NCI-H1694 (cell line): ENCODE data around the gene KLK6.

ENCODE experiments used
- DNase-seq: peaks from one replicate; lab custom pipeline; 2025; lab: John Stamatoyannopoulos, UW

The KLK6 gene

GRCh38 chr19:50910722-50911121 is 58.7 kb downstream of the KLK6 start:
- DNase-seq = no peak

- DNase-seq = no peak
Observed at GRCh38 chr19:50909240-50910070, 59.9 kb downstream of the KLK6 start.
